T-helper 9 cell (primary cell): ENCODE data around the gene KRTAP10-10.

ENCODE experiments used
- DNase-seq: peaks from one replicate; pipeline ENCODE4 v3.0.0-alpha.2; 2020

The KRTAP10-10 gene

GRCh38 chr21:44686000-44686781 is 49.0 kb downstream of the KRTAP10-10 start:
- no peak for DNase-seq

DNA sequence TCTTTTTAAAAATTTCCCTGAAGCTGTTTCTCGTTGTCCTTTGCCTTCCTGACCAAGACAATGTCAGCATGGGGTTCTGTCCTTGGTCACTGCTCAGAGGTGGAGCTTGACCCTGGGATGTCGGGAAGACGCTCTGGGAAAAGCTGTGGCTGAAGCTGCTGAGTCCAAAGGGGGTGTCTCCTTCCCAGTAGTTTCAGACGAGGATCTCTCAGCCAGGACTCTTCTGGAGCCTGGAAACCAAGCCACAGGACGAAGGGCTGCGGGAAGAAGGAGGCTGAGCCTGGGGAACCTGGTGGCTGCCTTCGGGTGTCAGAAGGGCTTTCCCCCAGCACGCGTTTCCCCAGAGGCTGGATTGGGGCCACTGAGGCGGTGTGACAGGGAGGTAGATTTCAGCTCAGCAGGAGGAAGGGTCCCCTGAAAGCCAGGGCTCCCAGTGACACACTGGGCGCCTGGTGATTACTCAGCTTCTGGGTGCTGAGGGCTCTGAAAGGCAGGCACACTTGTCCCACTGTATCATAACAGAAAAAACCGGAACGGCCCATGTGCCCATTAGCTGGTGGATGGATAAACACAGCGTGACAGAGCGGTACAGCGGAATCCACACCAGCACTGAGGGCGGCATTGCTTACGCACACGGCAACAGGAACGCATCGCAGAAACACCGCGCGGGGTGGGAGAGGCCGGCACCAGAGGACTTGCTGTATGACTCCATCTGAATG is 49.8 kb downstream of the KRTAP10-10 start:
- DNase-seq, result no peak

- DNase-seq, result no peak
Observed at GRCh38 chr21:44687671-44688070, 50.5 kb downstream of the KRTAP10-10 start.
